Activated CD8-positive, alpha-beta T cell treated with anti-CD3 and anti-CD28 coated beads for 36 hours (primary cell): ENCODE data around the gene ZCCHC2. TPM values are rescaled to one million over a fixed set of nuclear protein-coding genes. Genes with fewer than 3 reads are reported as not detected.

ENCODE experiments used
- ATAC-seq: fragments of 200-7000 bp; cut with Tn5 transposase; one replicate; pipeline ENCODE4 v1.10.0; 2021; ENCODE audit warnings: mild to moderate bottlenecking, moderate library complexity
- CTCF ChIA-PET: fragments of 350-600 bp; sonication (Branson Sonifier 250); formaldehyde crosslinking; loops from one replicate; lab custom pipeline; 2021; ENCODE audit warnings: antibody characterized with exemption; lab: Charles Lee
- POLR2A ChIA-PET: fragments of 350-600 bp; sonication (Branson Sonifier 250); formaldehyde crosslinking; loops from one replicate; lab custom pipeline; 2021; ENCODE audit warnings: antibody characterized with exemption; lab: Charles Lee
- DNase-seq: peaks from one replicate; pipeline ENCODE4 v3.0.0-alpha.2; 2020
- H3K27ac Mint-ChIP-seq: one replicate; pipeline ENCODE4 v1.8.0; 2021; ENCODE audit warnings: mild to moderate bottlenecking, mixed read lengths
- H3K27me3 Mint-ChIP-seq: one replicate; pipeline ENCODE4 v1.8.0; 2021; ENCODE audit warnings: mixed read lengths
- H3K36me3 Mint-ChIP-seq: one replicate; pipeline ENCODE4 v1.8.0; 2021; ENCODE audit warnings: low read depth, mixed read lengths
- H3K4me1 Mint-ChIP-seq: one replicate; pipeline ENCODE4 v1.8.0; 2021; ENCODE audit warnings: low read depth, mixed read lengths
- H3K4me3 Mint-ChIP-seq: one replicate; pipeline ENCODE4 v1.8.0; 2021; ENCODE audit warnings: mild to moderate bottlenecking, moderate library complexity, mixed read lengths
- H3K9me3 Mint-ChIP-seq: one replicate; pipeline ENCODE4 v1.8.0; 2021; ENCODE audit warnings: mixed read lengths
- CTCF ChIP-seq: fragments of 200-600 bp; IDR thresholded peaks from one replicate; pipeline ENCODE4 v1.8.0; 2022; ENCODE audit warnings: antibody characterized with exemption, mild to moderate bottlenecking
- intact Hi-C: fragments of 100-400 bp; cut with micrococcal nuclease; formaldehyde crosslinking; loops from one replicate; pipeline ENCODE4 v1.10.0; 2022
- total RNA-seq, 2 experiments: library from RNA; stranded (reverse); gene quantifications; one replicate each; pipeline ENCODE4 v1.2.3, GENCODE V29; 2021

Gene ZCCHC2
- total RNA-seq, 2 experiments from 2014 or later, result 31.7 to 33.4 TPM

- POLR2A ChIA-PET, result interaction anchor here (4.7 kb wide), 1 partner anchor 12 kb away, joined by 44 read pairs; the partner anchor contains the start of gene ZCCHC2
- intact Hi-C loops, result loop anchor here (5.0 kb wide), 1 partner anchor 82 kb away; no protein-coding TSS in a partner anchor
- H3K36me3 Mint-ChIP-seq, result peaks cover 21% of the 10 kb centered on the region
- no peak for DNase-seq
- no peak for TF ChIP-seq CTCF
- H3K9me3 Mint-ChIP-seq, result peaks cover 26% of the 10 kb centered on the region
- ATAC-seq, result no peak
- H3K27me3 Mint-ChIP-seq, result no peaks in the 10 kb centered on the region
- no peak overlapping the region for H3K27ac Mint-ChIP-seq
- H3K4me3 Mint-ChIP-seq, result no peak overlapping the region
- CTCF ChIA-PET, result no interaction called here
- H3K4me1 Mint-ChIP-seq, result peaks cover 22% of the 10 kb centered on the region
Measured at GRCh38 chr18:62509779-62510178, 13.0 kb upstream of the ZCCHC2 start.

- no peak overlapping the region for H3K4me3 Mint-ChIP-seq
- no peak for ATAC-seq
- DNase-seq, result no peak
- intact Hi-C loops, result no loop called here
- ChIA-PET CTCF (interaction anchor here (1.1 to 1.6 kb wide), 5 partner anchors 11 to 261 kb away, joined by 3 to 7 read pairs (median 4); no protein-coding TSS in a partner anchor), POLR2A (interaction anchor here (1.0 to 3.2 kb wide), 2 partner anchors 11 to 16 kb away, joined by 3 to 12 read pairs; partner anchors contain the start of gene ZCCHC2)
- H3K27ac Mint-ChIP-seq, result no peak overlapping the region
- H3K4me1 Mint-ChIP-seq, result peaks cover 14% of the 10 kb centered on the region
- no peaks in the 10 kb centered on the region for H3K27me3 Mint-ChIP-seq
- H3K36me3 Mint-ChIP-seq, result peaks cover 22% of the 10 kb centered on the region
- no peak for TF ChIP-seq CTCF
- peaks cover 26% of the 10 kb centered on the region for H3K9me3 Mint-ChIP-seq
Measured at GRCh38 chr18:62510789-62511188, 12.0 kb upstream of the ZCCHC2 start.

GRCh38 chr18:62512532-62512931, 10.3 kb upstream of the ZCCHC2 start:
- ATAC-seq, result no peak
- CTCF ChIA-PET, result interaction anchor here (0.7 to 1.3 kb wide), 2 partner anchors 9 to 86 kb away, joined by 3 read pairs; no protein-coding TSS in a partner anchor
- no peak for TF ChIP-seq CTCF
- Mint-ChIP-seq H3K9me3 (peaks cover 26% of the 10 kb centered on the region), H3K27ac (no peak overlapping the region), H3K4me1 (no peaks in the 10 kb centered on the region), H3K4me3 (no peak overlapping the region), H3K36me3 (peaks cover 23% of the 10 kb centered on the region), H3K27me3 (no peaks in the 10 kb centered on the region)
- intact Hi-C loops, result no loop called here
- no peak for DNase-seq
- POLR2A ChIA-PET, result interaction anchor here (0.9 to 3.2 kb wide), 2 partner anchors 9 to 12 kb away, joined by 3 to 12 read pairs; partner anchors contain the start of gene ZCCHC2

GRCh38 chr18:62512996-62513395, 9.8 kb upstream of the ZCCHC2 start:
- H3K27ac Mint-ChIP-seq, result no peak overlapping the region
- POLR2A ChIA-PET, result interaction anchor here (0.9 to 3.2 kb wide), 2 partner anchors 9 to 12 kb away, joined by 3 to 12 read pairs; partner anchors contain the start of gene ZCCHC2
- ATAC-seq (no peak), DNase-seq (no peak)
- H3K4me1 Mint-ChIP-seq, result no peaks in the 10 kb centered on the region
- no peak for TF ChIP-seq CTCF
- CTCF ChIA-PET, result interaction anchor here (0.7 to 1.3 kb wide), 3 partner anchors 9 to 87 kb away, joined by 3 read pairs; no protein-coding TSS in a partner anchor
- no peak overlapping the region for H3K4me3 Mint-ChIP-seq
- intact Hi-C loops, result no loop called here
- H3K27me3 Mint-ChIP-seq, result no peaks in the 10 kb centered on the region
- peaks cover 26% of the 10 kb centered on the region for H3K9me3 Mint-ChIP-seq
- peaks cover 23% of the 10 kb centered on the region for H3K36me3 Mint-ChIP-seq

GRCh38 chr18:62514570-62514969, 8.3 kb upstream of the ZCCHC2 start:
- ChIA-PET CTCF (interaction anchor here (1.0 kb wide), 1 partner anchor 89 kb away, joined by 4 read pairs; no protein-coding TSS in a partner anchor), POLR2A (no interaction called here)
- Mint-ChIP-seq H3K27me3 (no peaks in the 10 kb centered on the region), H3K9me3 (peaks cover 26% of the 10 kb centered on the region), H3K36me3 (peaks cover 23% of the 10 kb centered on the region), H3K4me3 (no peak overlapping the region), H3K4me1 (no peaks in the 10 kb centered on the region), H3K27ac (no peak overlapping the region)
- no peak for TF ChIP-seq CTCF
- ATAC-seq (no peak), DNase-seq (no peak)
- intact Hi-C loops, result no loop called here
